Hippocampal formation (tissue), 2 donors: ENCODE measurements around the gene PMPCB.
A peak's percentile ranks its signal among the peaks of the same experiment; 100 is the strongest.
"Not testable (repeated sequence)": the region's sequence is repeated elsewhere in the genome, so short reads cannot be mapped to it uniquely, and the experiment has no call there.

Experiments used
- DNase-seq, 2 donors: peaks; one replicate each; lab custom pipeline; 2025; lab: John Stamatoyannopoulos, UW

Gene PMPCB, protein sequence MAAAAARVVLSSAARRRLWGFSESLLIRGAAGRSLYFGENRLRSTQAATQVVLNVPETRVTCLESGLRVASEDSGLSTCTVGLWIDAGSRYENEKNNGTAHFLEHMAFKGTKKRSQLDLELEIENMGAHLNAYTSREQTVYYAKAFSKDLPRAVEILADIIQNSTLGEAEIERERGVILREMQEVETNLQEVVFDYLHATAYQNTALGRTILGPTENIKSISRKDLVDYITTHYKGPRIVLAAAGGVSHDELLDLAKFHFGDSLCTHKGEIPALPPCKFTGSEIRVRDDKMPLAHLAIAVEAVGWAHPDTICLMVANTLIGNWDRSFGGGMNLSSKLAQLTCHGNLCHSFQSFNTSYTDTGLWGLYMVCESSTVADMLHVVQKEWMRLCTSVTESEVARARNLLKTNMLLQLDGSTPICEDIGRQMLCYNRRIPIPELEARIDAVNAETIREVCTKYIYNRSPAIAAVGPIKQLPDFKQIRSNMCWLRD

GRCh38 chr7:103296901-103297836 lies at the start of gene PMPCB:
Gene PMPCB, plus strand, starts transcription at chr7:103297435. Its CDS starts 25 bp downstream, at chr7:103297460.
- peak; percentile 90 to 91 for DNase-seq

- not testable (repeated sequence) for DNase-seq
Observed at GRCh38 chr7:103253699-103254506, 43.3 kb upstream of the PMPCB start.

GRCh38 chr7:103264054-103264453 lies 33.2 kb upstream of the PMPCB start:
- not testable (repeated sequence) for DNase-seq

DNA sequence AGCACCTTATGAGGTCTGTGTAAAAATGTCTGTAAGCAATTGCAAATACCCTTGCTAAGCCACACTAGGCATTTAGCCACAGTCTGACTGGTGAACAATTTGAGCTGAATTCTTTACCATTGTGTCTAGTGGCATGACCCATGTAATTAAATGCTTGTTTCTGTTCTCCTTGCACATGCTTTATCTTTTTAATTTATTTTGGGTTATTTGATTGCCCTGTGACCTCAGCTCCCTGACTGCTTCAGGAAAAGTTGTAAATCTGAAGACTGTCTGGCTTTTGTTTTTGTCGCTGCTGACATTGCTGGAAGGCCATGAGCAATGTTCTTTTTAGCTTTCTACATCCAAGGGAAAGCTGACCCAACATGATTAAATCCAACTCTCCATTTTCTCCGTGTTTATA lies 31.0 kb upstream of the PMPCB start:
- DNase-seq = not testable (repeated sequence)

GRCh38 chr7:103273374-103273773 lies 23.9 kb upstream of the PMPCB start:
- DNase-seq = not testable (repeated sequence)

DNA sequence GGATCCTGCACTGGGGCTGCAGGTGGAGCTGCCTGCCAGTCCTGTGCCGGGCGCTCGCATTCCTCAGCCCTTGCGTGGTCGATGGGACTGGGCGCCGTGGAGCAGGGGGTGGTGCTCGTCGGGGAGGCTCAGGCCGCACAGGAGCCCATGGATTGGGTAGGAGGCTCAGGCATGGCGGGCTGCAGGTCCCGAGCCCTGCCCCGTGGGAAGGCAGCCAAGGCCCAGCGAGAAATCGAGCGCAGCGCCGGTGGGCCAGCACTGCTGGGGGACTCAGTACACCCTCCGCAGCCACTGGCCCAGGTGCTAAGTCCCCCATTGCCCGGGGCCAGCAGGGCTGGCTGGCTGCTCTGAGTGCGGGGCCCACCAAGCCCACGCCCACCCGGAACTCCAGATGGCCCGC lies 22.4 kb upstream of the PMPCB start:
- not testable (repeated sequence) for DNase-seq

GRCh38 chr7:103278195-103278594 lies 19.0 kb upstream of the PMPCB start:
- DNase-seq = not testable (repeated sequence)

DNA sequence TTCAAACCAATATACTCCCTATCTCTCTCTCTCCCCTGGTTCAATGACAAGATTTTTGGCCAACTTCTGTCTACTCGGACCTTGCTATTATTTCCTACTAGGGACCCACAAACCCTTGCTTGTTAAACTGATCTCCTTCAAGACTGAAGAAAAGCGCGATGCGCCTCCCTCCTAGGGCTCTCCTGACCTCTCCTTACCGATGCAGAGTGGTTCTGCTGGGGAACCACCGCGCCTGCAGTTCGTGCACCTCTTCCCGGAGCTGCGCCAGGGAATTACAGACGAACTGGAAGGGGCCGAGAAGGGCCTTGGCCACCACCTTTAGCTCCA lies 17.6 kb upstream of the PMPCB start:
- DNase-seq = peak in 1 of 2 donors; percentile 14

DNA sequence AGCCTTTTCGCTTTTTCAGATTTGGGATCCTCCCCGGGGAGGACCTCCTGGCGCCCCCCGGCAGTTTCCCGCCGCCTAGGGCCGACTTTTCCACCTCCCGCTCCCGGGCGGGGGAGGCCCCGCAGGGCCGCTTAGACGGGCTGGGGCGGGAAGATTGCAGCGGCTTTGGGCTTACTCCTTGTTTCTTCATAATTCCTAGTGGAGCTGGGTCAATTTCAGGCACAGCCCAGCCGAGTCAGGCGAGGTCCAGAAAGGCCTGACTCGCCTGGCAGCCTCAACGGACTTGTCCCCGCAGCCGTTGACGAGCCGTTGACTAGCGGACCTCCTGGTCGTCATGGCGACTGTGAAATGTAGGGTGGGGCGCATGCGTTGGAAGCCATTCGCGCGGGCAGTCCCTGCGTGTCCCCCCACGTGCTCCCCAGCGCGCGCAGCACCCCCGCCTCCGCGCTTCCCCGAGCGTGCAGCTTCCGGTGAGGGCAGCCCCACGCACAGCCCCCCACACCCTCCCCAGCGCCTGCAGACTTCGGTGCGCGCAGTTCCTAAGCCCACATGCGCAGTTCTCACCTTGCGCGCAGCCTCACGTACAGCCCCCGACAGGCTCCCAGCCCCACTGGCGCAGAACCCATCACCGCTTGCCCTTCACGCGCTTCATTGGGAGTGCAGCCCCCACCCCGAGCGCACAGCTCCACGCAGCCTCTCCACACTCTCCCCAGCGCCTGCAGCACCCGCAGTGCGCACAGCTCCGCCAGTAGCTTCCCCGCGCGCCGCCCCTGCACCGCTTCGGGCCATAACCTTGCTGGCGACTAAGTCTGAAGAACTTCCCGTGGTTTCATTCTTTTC lies 17.1 kb upstream of the PMPCB start:
- DNase-seq = peak; percentile 69 to 70

DNA sequence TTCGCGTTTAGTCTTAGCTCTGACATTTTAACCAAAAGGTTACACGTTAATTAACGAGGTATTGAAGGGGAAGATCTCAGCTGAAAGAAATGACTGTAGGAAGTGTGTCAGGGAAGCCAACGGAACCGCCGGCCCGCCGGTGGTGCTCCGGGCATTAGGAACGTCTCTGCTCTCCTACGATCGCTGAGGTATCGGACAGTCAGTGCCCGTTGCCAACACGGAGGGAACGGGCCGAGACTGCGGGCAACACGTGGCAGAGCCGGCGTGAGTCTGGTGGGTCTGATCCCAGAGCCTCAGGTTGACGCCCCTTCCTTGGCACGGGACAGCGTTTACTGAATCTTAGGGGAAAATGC lies 16.5 kb upstream of the PMPCB start:
- DNase-seq = peak in 1 of 2 donors; percentile 15

GRCh38 chr7:103282802-103283427 lies 14.3 kb upstream of the PMPCB start:
- not testable (repeated sequence) for DNase-seq

DNA sequence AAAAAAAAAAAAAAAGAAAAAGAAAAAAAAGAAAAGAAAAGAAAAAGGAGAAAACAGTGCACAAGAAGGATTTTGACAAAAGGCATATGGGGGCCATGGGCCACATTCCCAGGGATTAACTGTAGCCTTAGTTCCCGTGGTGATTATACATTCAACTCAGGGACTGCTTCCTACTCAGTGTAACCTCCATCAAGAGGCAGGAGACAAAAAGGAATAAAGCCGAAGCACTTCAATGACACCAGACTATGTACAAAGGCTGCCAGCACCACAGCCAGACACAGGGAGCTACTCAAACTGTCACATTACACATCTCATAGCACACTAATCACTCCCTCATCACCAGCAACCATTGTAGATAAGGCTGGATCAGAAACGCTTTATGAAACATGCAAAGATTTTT lies 5.1 kb upstream of the PMPCB start:
- no peak for DNase-seq

DNA sequence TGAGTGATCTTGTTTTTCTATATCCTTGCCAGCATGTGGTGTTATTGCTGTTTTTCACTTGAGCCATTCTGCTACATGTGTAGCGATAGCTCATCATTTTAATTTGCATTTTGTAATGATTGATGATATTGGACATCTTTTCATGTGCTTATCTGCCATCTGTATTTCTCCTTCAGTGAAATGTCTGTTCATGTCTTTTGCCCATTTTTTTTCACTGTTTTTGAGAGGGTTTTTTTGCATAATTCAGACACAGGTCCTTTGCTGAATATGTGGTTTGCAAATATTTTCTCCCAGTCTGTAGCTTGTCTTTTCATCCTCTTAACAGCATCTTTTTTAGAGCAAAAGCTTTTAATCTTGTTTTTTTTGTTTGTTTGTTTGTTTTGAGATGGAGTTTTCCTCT lies 3.7 kb upstream of the PMPCB start:
- no peak for DNase-seq

GRCh38 chr7:103297837-103298179 lies 573 bp downstream of the PMPCB start:
- no peak for DNase-seq

- no peak for DNase-seq
Observed at GRCh38 chr7:103299660-103300059, 2.4 kb downstream of the PMPCB start.

DNA sequence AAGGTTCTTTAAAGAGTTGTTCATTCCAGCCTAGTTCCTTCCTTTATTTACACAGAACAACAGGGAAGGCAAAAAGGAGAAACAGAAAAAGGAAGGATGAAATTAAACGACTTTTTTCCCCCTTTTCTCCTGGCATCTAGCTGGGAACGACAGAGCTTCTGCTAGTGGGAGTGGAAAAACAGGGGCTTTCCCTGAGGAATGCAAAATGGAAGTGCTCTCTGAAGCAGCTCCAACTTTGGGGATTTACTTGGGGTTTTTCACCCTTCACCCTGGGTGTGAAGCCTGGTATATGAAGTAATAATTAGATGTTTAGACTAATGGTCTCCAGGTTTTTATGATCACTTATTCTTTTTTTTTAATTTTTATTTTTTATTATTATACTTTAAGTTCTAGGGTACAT lies 4.2 kb downstream of the PMPCB start:
- no peak for DNase-seq

DNA sequence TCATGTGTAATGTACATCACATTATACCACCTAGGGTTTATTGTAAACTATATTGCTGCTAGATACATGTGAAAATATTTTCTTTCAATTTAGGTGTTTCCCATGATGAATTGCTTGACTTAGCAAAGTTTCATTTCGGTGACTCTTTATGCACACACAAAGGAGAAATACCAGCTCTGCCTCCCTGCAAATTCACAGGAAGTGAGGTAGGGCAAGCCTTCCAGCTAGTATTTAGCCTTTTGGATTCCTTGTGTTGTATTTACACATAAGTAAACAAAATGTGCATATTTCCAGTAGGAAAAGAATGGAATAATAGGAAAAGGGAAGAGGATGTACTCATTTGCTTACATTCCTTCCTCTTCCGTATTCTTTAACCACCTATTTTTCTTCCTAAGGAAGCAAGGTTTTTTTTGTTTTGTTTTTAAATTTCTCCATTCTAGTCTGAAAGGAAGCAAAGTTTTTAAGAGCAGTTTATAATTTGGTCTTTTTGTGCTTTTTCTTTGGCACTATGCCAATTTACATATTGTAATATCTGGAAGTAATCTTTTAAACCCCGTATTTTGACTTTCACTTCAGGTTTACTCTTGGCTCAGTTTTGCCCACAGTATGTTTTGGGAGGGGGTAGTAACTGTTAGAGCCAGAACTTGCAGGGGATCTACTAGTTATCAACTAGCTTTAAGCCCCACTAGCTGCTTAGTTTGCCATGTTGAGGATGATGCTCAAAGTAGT lies 10.4 kb downstream of the PMPCB start:
- no peak for DNase-seq

DNA sequence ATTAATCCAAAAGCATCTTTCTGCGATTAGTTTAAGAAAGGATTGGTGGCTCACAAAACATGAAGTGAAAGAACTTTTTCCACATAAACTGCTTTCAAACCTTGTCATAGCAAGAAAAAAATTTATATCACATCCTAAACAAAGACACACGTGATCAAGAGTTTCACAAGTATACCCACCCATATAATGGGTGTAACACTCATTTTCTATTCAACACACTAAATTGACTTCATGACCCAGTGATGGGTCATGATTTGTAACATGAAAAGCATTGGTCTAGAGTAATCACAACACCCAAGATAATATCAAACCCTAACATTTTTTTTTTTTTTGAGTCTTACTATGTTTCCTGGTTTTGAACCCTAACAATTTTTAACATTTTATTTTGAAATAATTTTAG lies 17.6 kb downstream of the PMPCB start:
- no peak for DNase-seq

GRCh38 chr7:103316380-103316941 lies 19.2 kb downstream of the PMPCB start:
- DNase-seq = no peak

- no peak for DNase-seq
Observed at GRCh38 chr7:103317009-103317408, 19.8 kb downstream of the PMPCB start.
